Neuronal stem cell (in vitro differentiated cells): ENCODE data around the gene IFRD1.

Source experiments
- DNase-seq: peaks from one replicate; pipeline ENCODE4 v3.0.0-alpha.2; 2013; ENCODE audit warnings: low spot score
- H2AFZ ChIP-seq: one replicate; pipeline ENCODE4 v1.6.1; 2013; ENCODE audit warnings: mild to moderate bottlenecking, low read length, inconsistent platforms
- H2AK5ac ChIP-seq: 2 replicates; pipeline ENCODE4 v1.6.1; 2013; ENCODE audit warnings: low read depth, mild to moderate bottlenecking, inconsistent platforms, low read length, moderate library complexity, mixed read lengths
- H2BK120ac ChIP-seq: 2 replicates; pipeline ENCODE4 v1.6.1; 2013; ENCODE audit warnings: low read depth, mild to moderate bottlenecking, inconsistent platforms, low read length, moderate library complexity, mixed read lengths
- H2BK12ac ChIP-seq: one replicate; pipeline ENCODE4 v1.6.1; 2013; ENCODE audit warnings: low read length, inconsistent platforms
- H2BK15ac ChIP-seq: 2 replicates; pipeline ENCODE4 v1.6.1; 2013; ENCODE audit warnings: mild to moderate bottlenecking, low read length, inconsistent platforms, mixed read lengths
- H2BK5ac ChIP-seq: one replicate; pipeline ENCODE4 v1.6.1; 2013; ENCODE audit warnings: inconsistent platforms, mild to moderate bottlenecking, low read length, moderate library complexity
- H3K14ac ChIP-seq: one replicate; pipeline ENCODE4 v1.6.1; 2013; ENCODE audit warnings: low read length, inconsistent platforms
- H3K18ac ChIP-seq: 2 replicates; pipeline ENCODE4 v1.6.1; 2013; ENCODE audit warnings: low read length, inconsistent platforms
- H3K23ac ChIP-seq: 2 replicates; pipeline ENCODE4 v1.6.1; 2013; ENCODE audit warnings: low read depth, mild to moderate bottlenecking, mixed read lengths, low read length, inconsistent platforms; ENCODE audit not compliant: poor library complexity
- H3K27ac ChIP-seq: replicated peaks from 3 replicates; pipeline ENCODE4 v1.5.1; 2013; ENCODE audit warnings: low read length, inconsistent platforms
- H3K27me3 ChIP-seq, 3 experiments: 2 replicates each; pipeline ENCODE4 v1.6.1; 2013; ENCODE audit warnings: low read length in 3 of 3, mild to moderate bottlenecking in 2 of 3, inconsistent platforms in 1 of 3, low read depth in 1 of 3, mixed read lengths in 1 of 3, moderate library complexity in 1 of 3; ENCODE audit not compliant: control insufficient read depth in 3 of 3, insufficient read depth in 3 of 3
- H3K36me3 ChIP-seq, 2 donors: replicated peaks in 1 of 2; 2 replicates each; pipeline ENCODE4 v1.6.1; 2013; ENCODE audit warnings: low read length in 2 of 2; ENCODE audit not compliant: control insufficient read depth in 2 of 2, insufficient read depth in 2 of 2
- H3K4ac ChIP-seq: 2 replicates; pipeline ENCODE4 v1.6.1; 2013; ENCODE audit warnings: inconsistent platforms, mild to moderate bottlenecking, low read length, moderate library complexity
- H3K4me1 ChIP-seq, 2 donors: 1 replicate in 1 of 2; 2 replicates in 1 of 2; pipeline ENCODE4 v1.6.1; 2013; ENCODE audit warnings: low read length in 2 of 2, low read depth in 1 of 2; ENCODE audit not compliant: control insufficient read depth in 2 of 2, insufficient read depth in 1 of 2
- H3K4me2 ChIP-seq: one replicate; pipeline ENCODE4 v1.6.1; 2013; ENCODE audit warnings: mild to moderate bottlenecking, low read length, inconsistent platforms; ENCODE audit not compliant: insufficient read depth, poor library complexity, severe bottlenecking
- H3K4me3 ChIP-seq, 2 donors: 2 replicates each; pipeline ENCODE4 v1.5.1; 2013; ENCODE audit warnings: low read length in 2 of 2, mild to moderate bottlenecking in 2 of 2, inconsistent platforms in 1 of 2, moderate library complexity in 1 of 2
- H3K79me1 ChIP-seq: one replicate; pipeline ENCODE4 v1.6.1; 2013; ENCODE audit warnings: low read depth, mild to moderate bottlenecking, inconsistent platforms, low read length, moderate library complexity
- H3K9ac ChIP-seq: one replicate; pipeline ENCODE4 v1.6.1; 2013; ENCODE audit warnings: mild to moderate bottlenecking, low read depth, low read length, inconsistent platforms; ENCODE audit not compliant: poor library complexity
- H3K9me3 ChIP-seq, 2 donors: replicated peaks in 1 of 2; 2 replicates each; pipeline versions ENCODE3 to v1.6.1; 2013; ENCODE audit warnings: low read length in 2 of 2, mild to moderate bottlenecking in 2 of 2, inconsistent platforms in 1 of 2, low read depth in 1 of 2, mixed read lengths in 1 of 2, moderate library complexity in 1 of 2; ENCODE audit not compliant: control insufficient read depth in 2 of 2, insufficient read depth in 1 of 2
- H4K8ac ChIP-seq: one replicate; pipeline ENCODE4 v1.6.1; 2013; ENCODE audit warnings: low read depth, mild to moderate bottlenecking, inconsistent platforms, low read length, moderate library complexity
- H4K91ac ChIP-seq: one replicate; pipeline ENCODE4 v1.6.1; 2013; ENCODE audit warnings: low read length, low read depth, mild to moderate bottlenecking, inconsistent platforms; ENCODE audit not compliant: poor library complexity
- WGBS, 2 donors: extraction: QIAGEN DNeasy Blood & Tissue Kit; methylation state at CpG; one replicate each; pipeline ENCODE4 v1.1.7; 2013; ENCODE audit warnings: missing lambda C conversion rate in 2 of 2, mixed read lengths in 1 of 2; ENCODE audit not compliant: insufficient read length in 2 of 2, insufficient replicate concordance in 1 of 2; ENCODE audit errors: extremely low coverage in 2 of 2; 5-methylcytosine and 5-hydroxymethylcytosine counted together

Gene IFRD1

GRCh38 chr7:112497481-112497880, 47.2 kb downstream of the IFRD1 start:
- H3K4me3 ChIP-seq: no peak overlapping the region
- peaks cover 4% of the 10 kb centered on the region in 2 donors for H3K4me1 ChIP-seq
- DNase-seq: no peak
- no peak overlapping the region for H3K18ac ChIP-seq
- peak overlapping the region; percentile 24 for H2AFZ ChIP-seq
- H2BK5ac ChIP-seq: no peak overlapping the region
- no peak overlapping the region for H4K91ac ChIP-seq
- WGBS, 2 donors: no CpG with 5 or more reads among the region's 2 CpGs
- no peak overlapping the region for H4K8ac ChIP-seq
- H2BK15ac ChIP-seq: no peak overlapping the region
- no peak overlapping the region for H3K4ac ChIP-seq
- H3K27me3 ChIP-seq: peaks cover 0 to 9% (median 0%) of the 10 kb centered on the region in 3 experiments
- no peak overlapping the region for H2BK120ac ChIP-seq
- no peaks in the 10 kb centered on the region for H3K36me3 ChIP-seq
- no peak overlapping the region for H3K9ac ChIP-seq
- no peak overlapping the region for H3K14ac ChIP-seq
- H3K23ac ChIP-seq: no peak overlapping the region
- no peak overlapping the region for H2AK5ac ChIP-seq
- no peak overlapping the region for H3K4me2 ChIP-seq
- no peak overlapping the region for H3K27ac ChIP-seq
- no peak overlapping the region for H2BK12ac ChIP-seq
- no peaks in the 10 kb centered on the region for H3K79me1 ChIP-seq
- no peaks in the 10 kb centered on the region for H3K9me3 ChIP-seq

- Histone ChIP-seq H3K18ac (no peak overlapping the region), H3K9ac (no peak overlapping the region), H2BK15ac (no peak overlapping the region), H3K23ac (no peak overlapping the region), H3K4me1 (peaks cover 2 to 4% of the 10 kb centered on the region in 2 donors), H3K4me3 (no peak overlapping the region), H2BK5ac (no peak overlapping the region), H3K4me2 (no peak overlapping the region), H2BK120ac (no peak overlapping the region), H3K4ac (no peak overlapping the region), H2AFZ (no peak overlapping the region), H3K9me3 (no peaks in the 10 kb centered on the region), H4K91ac (no peak overlapping the region), H3K36me3 (no peaks in the 10 kb centered on the region), H3K27me3 (peaks cover 0 to 9% (median 0%) of the 10 kb centered on the region in 3 experiments), H3K27ac (no peak overlapping the region), H2AK5ac (no peak overlapping the region), H3K14ac (no peak overlapping the region), H4K8ac (no peak overlapping the region), H3K79me1 (no peaks in the 10 kb centered on the region), H2BK12ac (no peak overlapping the region)
- no peak for DNase-seq
- WGBS, 2 donors: no CpG with 5 or more reads among the region's 3 CpGs
These were observed 50.4 kb downstream of the IFRD1 start for GRCh38 chr7:112500619-112501018.

- Histone ChIP-seq H2BK120ac (no peak overlapping the region), H3K14ac (no peak overlapping the region), H2BK15ac (no peak overlapping the region), H4K8ac (no peak overlapping the region), H3K79me1 (no peaks in the 10 kb centered on the region), H3K27me3 (peaks cover 0 to under 1% (median 0%) of the 10 kb centered on the region in 3 experiments), H2BK12ac (no peak overlapping the region), H3K23ac (no peak overlapping the region), H4K91ac (no peak overlapping the region), H3K9ac (no peak overlapping the region), H3K4me2 (no peak overlapping the region), H3K9me3 (no peaks in the 10 kb centered on the region), H3K18ac (no peak overlapping the region), H2AK5ac (no peak overlapping the region), H3K4ac (no peak overlapping the region), H3K4me3 (no peak overlapping the region), H2AFZ (peak overlapping the region; percentile 53), H3K36me3 (no peaks in the 10 kb centered on the region), H3K27ac (no peak overlapping the region), H2BK5ac (no peak overlapping the region), H3K4me1 (peaks cover 2 to 4% of the 10 kb centered on the region in 2 donors)
- no peak for DNase-seq
- WGBS, 2 donors: no CpG with 5 or more reads among the region's 7 CpGs
These were observed 51.7 kb downstream of the IFRD1 start for GRCh38 chr7:112501801-112502503.

- no peak overlapping the region for H2BK5ac ChIP-seq
- no peak overlapping the region for H3K18ac ChIP-seq
- DNase-seq: no peak
- no peaks in the 10 kb centered on the region for H3K9me3 ChIP-seq
- H3K9ac ChIP-seq: no peak overlapping the region
- no peak overlapping the region for H4K8ac ChIP-seq
- no peak overlapping the region for H3K4me2 ChIP-seq
- H3K14ac ChIP-seq: no peak overlapping the region
- no peak overlapping the region for H2BK15ac ChIP-seq
- H3K4me3 ChIP-seq: no peak overlapping the region
- no peak overlapping the region for H2AK5ac ChIP-seq
- no peaks in the 10 kb centered on the region for H3K79me1 ChIP-seq
- whole genome bisulfite sequencing, 2 donors: no CpG with 5 or more reads among the region's 2 CpGs
- no peak overlapping the region for H3K27ac ChIP-seq
- no peak overlapping the region for H3K23ac ChIP-seq
- no peak overlapping the region for H3K4ac ChIP-seq
- no peak overlapping the region for H2BK12ac ChIP-seq
- H2AFZ ChIP-seq: no peak overlapping the region
- no peak overlapping the region for H4K91ac ChIP-seq
- no peaks in the 10 kb centered on the region for H3K27me3 ChIP-seq
- H3K4me1 ChIP-seq: peaks cover 2 to 4% of the 10 kb centered on the region in 2 donors
- no peaks in the 10 kb centered on the region for H3K36me3 ChIP-seq
- no peak overlapping the region for H2BK120ac ChIP-seq
These were observed 52.4 kb downstream of the IFRD1 start for GRCh38 chr7:112502700-112503099.
